Measurements from ENCODE around the gene METTL3.

The METTL3 gene

DNA sequence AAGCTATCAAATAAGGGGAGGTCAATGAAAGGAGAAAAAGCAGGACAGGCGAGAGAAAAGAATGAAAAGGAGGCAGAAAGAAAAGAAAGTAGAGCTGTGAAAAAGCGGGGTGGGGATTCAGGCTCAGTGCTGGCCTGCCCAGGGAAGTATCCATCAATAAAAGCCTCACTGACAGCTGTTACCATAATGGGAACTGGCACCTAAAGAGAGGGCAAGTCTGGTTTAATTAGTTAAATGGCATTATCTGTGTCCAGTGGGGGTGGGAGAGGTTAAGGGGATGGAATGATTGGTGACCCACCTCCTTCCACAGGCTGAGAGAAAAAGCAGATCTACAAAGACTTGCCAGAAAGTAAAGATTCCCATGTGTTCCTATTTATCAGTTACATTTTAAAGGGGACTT, 7.6 kb upstream of the METTL3 start:
- no peak for TF ChIP-seq CTCF (IDR thresholded peaks at IDR 0.05; ENCODE audit: insufficient read depth, low read length, poor library complexity, severe bottlenecking)
- TF ChIP-seq EZH2phosphoT487 (conservative IDR thresholded peaks at IDR 0.05; ENCODE audit: low read length), result no peak
- no peaks in the 10 kb centered on the region for H3K36me3 ChIP-seq (ENCODE audit: low read length)
- H3K4me2 ChIP-seq (ENCODE audit: low read depth, low read length, poor library complexity, severe bottlenecking), result no peak overlapping the region
- no peak overlapping the region for H3K27ac ChIP-seq (ENCODE audit: low read depth, low read length)
- no peaks in the 10 kb centered on the region for H3F3A ChIP-seq (ENCODE audit: insufficient read depth)
- no peaks in the 10 kb centered on the region for H3K9me2 ChIP-seq (replicated peaks; ENCODE audit: insufficient read depth, low read length)
- H3K9ac ChIP-seq (ENCODE audit: low read length), result no peak overlapping the region
- H4K20me1 ChIP-seq (ENCODE audit: low read depth, low read length), result no peaks in the 10 kb centered on the region
- H3K27me3 ChIP-seq (ENCODE audit: low read length), result no peaks in the 10 kb centered on the region
- no peaks in the 10 kb centered on the region for H3K9me3 ChIP-seq (ENCODE audit: insufficient read depth, low read length)
- H3K4me3 ChIP-seq (ENCODE audit: insufficient read depth, low read length, poor library complexity, severe bottlenecking), result no peak overlapping the region
- H3K79me2 ChIP-seq (ENCODE audit: insufficient read depth, low read length), result no peaks in the 10 kb centered on the region
- H2AFZ ChIP-seq (ENCODE audit: low read depth, low read length, severe bottlenecking), result no peak overlapping the region

DNA sequence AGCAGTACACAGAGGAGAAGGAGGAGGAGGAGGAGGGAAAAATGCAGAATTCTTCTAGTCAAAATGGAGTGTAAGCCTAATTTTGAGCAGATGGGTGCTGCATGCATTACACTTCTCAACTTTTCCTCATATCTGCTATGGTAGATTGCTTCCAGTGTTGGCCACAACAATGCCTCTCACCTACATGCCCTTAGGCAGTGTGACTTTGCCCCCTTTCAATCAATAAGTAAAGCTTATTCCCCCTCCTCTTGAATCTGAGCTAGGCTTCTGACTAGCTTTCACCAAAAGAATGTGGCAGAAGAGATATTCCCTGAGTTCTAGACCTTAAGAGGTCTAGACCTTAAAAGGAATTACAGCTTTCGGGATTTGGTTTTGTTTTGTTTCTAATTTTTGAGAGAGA, 3.2 kb upstream of the METTL3 start:
- Histone ChIP-seq H3K27ac (ENCODE audit: low read depth, low read length) (no peak overlapping the region), H2AFZ (ENCODE audit: low read depth, low read length, severe bottlenecking) (no peak overlapping the region)

GRCh38 chr14:21509432-21510143, 1.6 kb downstream of the METTL3 start:
- Histone ChIP-seq H4K20me1 (ENCODE audit: low read depth, low read length) (no peaks in the 10 kb centered on the region), H3K9me2 (replicated peaks; ENCODE audit: insufficient read depth, low read length) (no peaks in the 10 kb centered on the region), H3K36me3 (ENCODE audit: low read length) (peaks cover 4% of the 10 kb centered on the region; the same call in 1 of the 2 replicates), H3K27ac (ENCODE audit: low read depth, low read length) (no peak overlapping the region), H3K27me3 (ENCODE audit: low read length) (no peaks in the 10 kb centered on the region), H3F3A (ENCODE audit: insufficient read depth) (0 out of 2 replicates have a peak, but pooled peaks cover 3% of the 10 kb centered on the region), H3K4me3 (ENCODE audit: insufficient read depth, low read length, poor library complexity, severe bottlenecking) (peak overlapping the region; percentile 90), H3K9me3 (ENCODE audit: insufficient read depth, low read length) (no peaks in the 10 kb centered on the region), H3K4me2 (ENCODE audit: low read depth, low read length, poor library complexity, severe bottlenecking) (peak overlapping the region; percentile 73), H3K9ac (ENCODE audit: low read length) (peak overlapping the region; percentile 92), H3K79me2 (ENCODE audit: insufficient read depth, low read length) (peaks cover 57% of the 10 kb centered on the region), H2AFZ (ENCODE audit: low read depth, low read length, severe bottlenecking) (no peak overlapping the region)
- TF ChIP-seq EZH2phosphoT487 (conservative IDR thresholded peaks at IDR 0.05; ENCODE audit: low read length) (no peak), CTCF (IDR thresholded peaks at IDR 0.05; ENCODE audit: insufficient read depth, low read length, poor library complexity, severe bottlenecking) (no peak)

More for the DNA sequence above, 3.2 kb upstream of the METTL3 start:
- Histone ChIP-seq H3K27me3 (ENCODE audit: low read length) (no peaks in the 10 kb centered on the region), H3K9me3 (ENCODE audit: insufficient read depth, low read length) (no peaks in the 10 kb centered on the region), H4K20me1 (ENCODE audit: low read depth, low read length) (no peaks in the 10 kb centered on the region), H3K4me2 (ENCODE audit: low read depth, low read length, poor library complexity, severe bottlenecking) (no peak overlapping the region), H3F3A (ENCODE audit: insufficient read depth) (0 out of 2 replicates have a peak, but pooled peaks cover 3% of the 10 kb centered on the region), H3K79me2 (ENCODE audit: insufficient read depth, low read length) (peaks cover 18% of the 10 kb centered on the region), H3K4me3 (ENCODE audit: insufficient read depth, low read length, poor library complexity, severe bottlenecking) (no peak overlapping the region), H3K36me3 (ENCODE audit: low read length) (no peaks in the 10 kb centered on the region), H3K9me2 (replicated peaks; ENCODE audit: insufficient read depth, low read length) (no peaks in the 10 kb centered on the region), H3K9ac (ENCODE audit: low read length) (no peak overlapping the region)
- TF ChIP-seq EZH2phosphoT487 (conservative IDR thresholded peaks at IDR 0.05; ENCODE audit: low read length) (no peak), CTCF (IDR thresholded peaks at IDR 0.05; ENCODE audit: insufficient read depth, low read length, poor library complexity, severe bottlenecking) (no peak)
